ENCODE data around the gene SRP54.

- TF ChIP-seq CTCF (IDR thresholded peaks at IDR 0.05; ENCODE audit: low read depth, low read length) (no peak), POLR2A (IDR thresholded peaks at IDR 0.05; ENCODE audit: extremely low read depth, insufficient read length) (no peak)
These were observed 36.1 kb upstream of the SRP54 start for GRCh38 chr14:34946699-34947098.
